ENCODE data around the gene RNU6-8. TPM values are rescaled to one million over a fixed set of nuclear protein-coding genes. Genes with fewer than 3 reads are reported as not detected.

RNU6-8 gene
- total RNA-seq, 1 experiment from 2014 or later, result not detected

- Histone ChIP-seq H3K4me1 (ENCODE audit: insufficient read depth, low read length) (no peaks in the 10 kb centered on the region), H2AFZ (ENCODE audit: low read length) (no peak overlapping the region), H3K4me3 (ENCODE audit: low read length) (no peak overlapping the region), H3K27me3 (ENCODE audit: low read length) (no peaks in the 10 kb centered on the region), H3K9me2 (replicated peaks; ENCODE audit: low read length) (no peaks in the 10 kb centered on the region), H3K36me3 (ENCODE audit: low read depth, low read length) (no peaks in the 10 kb centered on the region), H3K9ac (ENCODE audit: low read length) (no peak overlapping the region), H3K9me3 (ENCODE audit: low read length) (no peaks in the 10 kb centered on the region), H3F3A (ENCODE audit: low read length, unreplicated experiment) (no peaks in the 10 kb centered on the region), H3K27ac (ENCODE audit: low read length) (no peak overlapping the region), H3K79me2 (ENCODE audit: low read length) (no peaks in the 10 kb centered on the region), H4K20me1 (ENCODE audit: low read length) (no peaks in the 10 kb centered on the region), H3K4me2 (ENCODE audit: low read length) (no peak overlapping the region)
- intact Hi-C loops (cut with micrococcal nuclease), result no loop called here
- no peak for DNase-seq
- no TSS peak for BruUV-seq (replicated peaks)
- ATAC-seq, result no peak
- TF ChIP-seq EZH2 (IDR thresholded peaks at IDR 0.05; ENCODE audit: low read length, unreplicated experiment), result no peak
- no peak for TF ChIP-seq CTCF (conservative IDR thresholded peaks at IDR 0.05; ENCODE audit: low read depth, low read length)
- TF ChIP-seq EZH2phosphoT487 (IDR thresholded peaks at IDR 0.05; ENCODE audit: borderline replicate concordance, low read length), result no peak
- ChIA-PET POLR2A (ENCODE audit: unreplicated experiment) (no interaction called here), CTCF (no interaction called here)
Observed at GRCh38 chr14:32189811-32190210, 13.3 kb downstream of the RNU6-8 start.

- Histone ChIP-seq H3F3A (ENCODE audit: low read length, unreplicated experiment) (no peaks in the 10 kb centered on the region), H2AFZ (ENCODE audit: low read length) (no peak overlapping the region), H3K36me3 (ENCODE audit: low read depth, low read length) (no peaks in the 10 kb centered on the region), H3K9ac (ENCODE audit: low read length) (no peak overlapping the region), H3K9me3 (ENCODE audit: low read length) (no peaks in the 10 kb centered on the region), H3K4me2 (ENCODE audit: low read length) (no peak overlapping the region), H3K27me3 (ENCODE audit: low read length) (no peaks in the 10 kb centered on the region), H3K4me3 (ENCODE audit: low read length) (no peak overlapping the region), H3K27ac (ENCODE audit: low read length) (no peak overlapping the region), H3K9me2 (replicated peaks; ENCODE audit: low read length) (no peaks in the 10 kb centered on the region), H4K20me1 (ENCODE audit: low read length) (no peaks in the 10 kb centered on the region), H3K4me1 (ENCODE audit: insufficient read depth, low read length) (no peaks in the 10 kb centered on the region), H3K79me2 (ENCODE audit: low read length) (no peaks in the 10 kb centered on the region)
- ATAC-seq (no peak), DNase-seq (no peak)
- intact Hi-C loops (cut with micrococcal nuclease), result no loop called here
- ChIA-PET POLR2A (ENCODE audit: unreplicated experiment) (no interaction called here), CTCF (no interaction called here)
- BruUV-seq (replicated peaks), result no TSS peak
- no peak for TF ChIP-seq CTCF (conservative IDR thresholded peaks at IDR 0.05; ENCODE audit: low read depth, low read length)
- TF ChIP-seq EZH2phosphoT487 (IDR thresholded peaks at IDR 0.05; ENCODE audit: borderline replicate concordance, low read length), result no peak
- TF ChIP-seq EZH2 (IDR thresholded peaks at IDR 0.05; ENCODE audit: low read length, unreplicated experiment), result no peak
Observed at GRCh38 chr14:32186248-32186647, 16.8 kb downstream of the RNU6-8 start.

- POLR2A ChIA-PET (ENCODE audit: unreplicated experiment), result interaction anchor here (0.7 kb wide), 1 partner anchor 932 kb away, joined by 4 read pairs; no protein-coding TSS in a partner anchor
- BruUV-seq (replicated peaks), result no TSS peak
- CTCF ChIA-PET, result no interaction called here
Observed at GRCh38 chr14:32185097-32185496, 18.0 kb downstream of the RNU6-8 start.

More at GRCh38 chr14:32185097-32185496, 18.0 kb downstream of the RNU6-8 start:
- ATAC-seq (no peak), DNase-seq (no peak)
- Histone ChIP-seq H3K27ac (ENCODE audit: low read length) (no peak overlapping the region), H3K27me3 (ENCODE audit: low read length) (no peaks in the 10 kb centered on the region), H3K36me3 (ENCODE audit: low read depth, low read length) (no peaks in the 10 kb centered on the region), H2AFZ (ENCODE audit: low read length) (no peak overlapping the region), H3K4me1 (ENCODE audit: insufficient read depth, low read length) (no peaks in the 10 kb centered on the region), H3K9ac (ENCODE audit: low read length) (no peak overlapping the region), H3K4me3 (ENCODE audit: low read length) (no peak overlapping the region), H4K20me1 (ENCODE audit: low read length) (no peaks in the 10 kb centered on the region), H3K9me3 (ENCODE audit: low read length) (no peaks in the 10 kb centered on the region), H3F3A (ENCODE audit: low read length, unreplicated experiment) (no peaks in the 10 kb centered on the region), H3K79me2 (ENCODE audit: low read length) (no peaks in the 10 kb centered on the region), H3K9me2 (replicated peaks; ENCODE audit: low read length) (no peaks in the 10 kb centered on the region), H3K4me2 (ENCODE audit: low read length) (no peak overlapping the region)
- no peak for TF ChIP-seq EZH2 (IDR thresholded peaks at IDR 0.05; ENCODE audit: low read length, unreplicated experiment)
- TF ChIP-seq EZH2phosphoT487 (IDR thresholded peaks at IDR 0.05; ENCODE audit: borderline replicate concordance, low read length), result no peak
- TF ChIP-seq CTCF (conservative IDR thresholded peaks at IDR 0.05; ENCODE audit: low read depth, low read length), result no peak
- intact Hi-C loops (cut with micrococcal nuclease), result no loop called here

All from PC-3 (cell line).